HG03045 (cell line): ENCODE results near the gene TIGD1.

Experiments
- ATAC-seq: cut with Tn5 transposase; IDR thresholded peaks from one replicate; pipeline ENCODE4 v1.9.1; 2021; ENCODE audit warnings: mild to moderate bottlenecking, moderate library complexity; ENCODE audit not compliant: unreplicated experiment

The TIGD1 gene

GRCh38 chr2:232550354-232551249, at the start of gene TIGD1, which contains the start of gene EIF4E2:
Gene TIGD1, minus strand, starts transcription at chr2:232550557. Its CDS starts 675 bp downstream, at chr2:232549882.
Gene EIF4E2, plus strand, starts transcription at chr2:232550689. Its CDS starts 36 bp downstream, at chr2:232550725.
- peak; percentile 92 for ATAC-seq

- no peak for ATAC-seq
Observed at GRCh38 chr2:232598293-232598692, 47.9 kb upstream of the TIGD1 start.

- no peak for ATAC-seq
Observed at GRCh38 chr2:232597362-232598079, 47.2 kb upstream of the TIGD1 start.

GRCh38 chr2:232593982-232594381, 43.6 kb upstream of the TIGD1 start:
- ATAC-seq: no peak

GRCh38 chr2:232592772-232593395, 42.5 kb upstream of the TIGD1 start:
- ATAC-seq: no peak

GRCh38 chr2:232588680-232589585, 38.6 kb upstream of the TIGD1 start:
- ATAC-seq: no peak

GRCh38 chr2:232588031-232588430, 37.7 kb upstream of the TIGD1 start:
- ATAC-seq: no peak

GRCh38 chr2:232587512-232587911, 37.2 kb upstream of the TIGD1 start:
- ATAC-seq: no peak

- no peak for ATAC-seq
Observed at GRCh38 chr2:232586943-232587505, 36.7 kb upstream of the TIGD1 start.

GRCh38 chr2:232584238-232584637, 33.9 kb upstream of the TIGD1 start:
- no peak for ATAC-seq

GRCh38 chr2:232581725-232582124, 31.4 kb upstream of the TIGD1 start:
- no peak for ATAC-seq

- no peak for ATAC-seq
Observed at GRCh38 chr2:232580648-232580981, 30.3 kb upstream of the TIGD1 start.

GRCh38 chr2:232578626-232579025, 28.3 kb upstream of the TIGD1 start:
- ATAC-seq: no peak

GRCh38 chr2:232577841-232578240, 27.5 kb upstream of the TIGD1 start:
- ATAC-seq: no peak

- no peak for ATAC-seq
Observed at GRCh38 chr2:232576995-232577394, 26.6 kb upstream of the TIGD1 start.

GRCh38 chr2:232575404-232575746, 25.0 kb upstream of the TIGD1 start:
- no peak for ATAC-seq

- ATAC-seq: no peak
Observed at GRCh38 chr2:232574674-232575403, 24.5 kb upstream of the TIGD1 start.

- no peak for ATAC-seq
Observed at GRCh38 chr2:232573771-232574435, 23.5 kb upstream of the TIGD1 start.

- ATAC-seq: no peak
Observed at GRCh38 chr2:232573042-232573441, 22.7 kb upstream of the TIGD1 start.
